ENCODE measurements around the gene CYTH4. TPM values are rescaled to one million over a fixed set of nuclear protein-coding genes. Genes with fewer than 3 reads are reported as not detected.
A peak's percentile ranks its signal among the peaks of the same experiment; 100 is the strongest.

Gene CYTH4
- polyA plus RNA-seq, 1 donor (not counting 4 experiments of a cell fraction or from before 2014, with no cell fraction given): 0.05 TPM

GRCh38 chr22:37334859-37335805 is 52.8 kb downstream of the CYTH4 start:
- H3K79me2 ChIP-seq (ENCODE audit: control insufficient read depth, insufficient read depth, low read length): no peaks in the 10 kb centered on the region
- DNase-seq (ENCODE audit: low read depth, low spot score) (no peak), FAIRE-seq (no peak)
- peaks cover 26% of the 10 kb centered on the region for H3K4me1 ChIP-seq (ENCODE audit: control insufficient read depth, extremely low read depth, insufficient read depth, low read length)
- H3K9me1 ChIP-seq (ENCODE audit: control insufficient read depth, extremely low read depth, insufficient read depth, low read length): no peaks in the 10 kb centered on the region
- H3K36me3 ChIP-seq (ENCODE audit: control insufficient read depth in 2 of 2, extremely low read depth in 1 of 2, insufficient read depth in 2 of 2, low read length in 2 of 2): no peaks in the 10 kb centered on the region
- TF ChIP-seq EZH2 (IDR thresholded peaks at IDR 0.05; ENCODE audit: low read length) (peak; percentile 81), CTCF (optimal IDR thresholded peaks at IDR 0.05 in 1 of 3, IDR thresholded peaks at IDR 0.05 in 1 of 3, conservative IDR thresholded peaks at IDR 0.05 in 1 of 3; ENCODE audit: extremely low read depth in 1 of 3, insufficient read depth in 2 of 3, low read length in 3 of 3) (no peak)
- peak overlapping the region; percentile 17 for H3K4me2 ChIP-seq (ENCODE audit: control insufficient read depth, extremely low read depth, insufficient read depth, low read depth, low read length)
- no peak overlapping the region for H3K27ac ChIP-seq (ENCODE audit: control insufficient read depth, insufficient read depth, low read length)
- H3K9me3 ChIP-seq (ENCODE audit: control insufficient read depth, low read depth, low read length): no peaks in the 10 kb centered on the region
- dilution Hi-C loops (cut with MboI; ENCODE audit: extremely low pct_ligation_motif_present, low sequenced_read_pairs): no loop called here
- H3K4me3 ChIP-seq (ENCODE audit: control insufficient read depth in 2 of 3, extremely low read depth in 1 of 3, insufficient read depth in 2 of 3, low read depth in 1 of 3, low read length in 3 of 3): no peak overlapping the region
- no peaks in the 10 kb centered on the region for H4K20me1 ChIP-seq (ENCODE audit: control insufficient read depth, extremely low read depth, insufficient read depth, low read length)
- H3K27me3 ChIP-seq (ENCODE audit: control insufficient read depth, extremely low read depth, insufficient read depth, low read length): peaks cover 28% of the 10 kb centered on the region
- H2AFZ ChIP-seq (ENCODE audit: control insufficient read depth, low read length): no peak overlapping the region
- no peak overlapping the region for H3K9ac ChIP-seq (ENCODE audit: control insufficient read depth, extremely low read depth, insufficient read depth, low read length)

GRCh38 chr22:37335806-37336199 is 53.5 kb downstream of the CYTH4 start:
- TF ChIP-seq CTCF (optimal IDR thresholded peaks at IDR 0.05 in 1 of 3, IDR thresholded peaks at IDR 0.05 in 1 of 3, conservative IDR thresholded peaks at IDR 0.05 in 1 of 3; ENCODE audit: extremely low read depth in 1 of 3, insufficient read depth in 2 of 3, low read length in 3 of 3) (no peak), EZH2 (IDR thresholded peaks at IDR 0.05; ENCODE audit: low read length) (no peak)
- Histone ChIP-seq H3K27me3 (ENCODE audit: control insufficient read depth, extremely low read depth, insufficient read depth, low read length) (peaks cover 35% of the 10 kb centered on the region), H3K79me2 (ENCODE audit: control insufficient read depth, insufficient read depth, low read length) (no peaks in the 10 kb centered on the region), H3K4me3 (ENCODE audit: control insufficient read depth in 2 of 3, extremely low read depth in 1 of 3, insufficient read depth in 2 of 3, low read depth in 1 of 3, low read length in 3 of 3) (no peak overlapping the region), H3K9me1 (ENCODE audit: control insufficient read depth, extremely low read depth, insufficient read depth, low read length) (no peaks in the 10 kb centered on the region), H3K36me3 (ENCODE audit: control insufficient read depth in 2 of 2, extremely low read depth in 1 of 2, insufficient read depth in 2 of 2, low read length in 2 of 2) (no peaks in the 10 kb centered on the region), H3K9me3 (ENCODE audit: control insufficient read depth, low read depth, low read length) (no peaks in the 10 kb centered on the region), H4K20me1 (ENCODE audit: control insufficient read depth, extremely low read depth, insufficient read depth, low read length) (no peaks in the 10 kb centered on the region), H3K27ac (ENCODE audit: control insufficient read depth, insufficient read depth, low read length) (no peak overlapping the region), H3K4me1 (ENCODE audit: control insufficient read depth, extremely low read depth, insufficient read depth, low read length) (peaks cover 19% of the 10 kb centered on the region), H2AFZ (ENCODE audit: control insufficient read depth, low read length) (no peak overlapping the region), H3K4me2 (ENCODE audit: control insufficient read depth, extremely low read depth, insufficient read depth, low read depth, low read length) (no peak overlapping the region), H3K9ac (ENCODE audit: control insufficient read depth, extremely low read depth, insufficient read depth, low read length) (no peak overlapping the region)
- no peak for FAIRE-seq
- dilution Hi-C loops (cut with MboI; ENCODE audit: extremely low pct_ligation_motif_present, low sequenced_read_pairs): no loop called here
- DNase-seq (ENCODE audit: low read depth, low spot score): no peak
